C1 segment of cervical spinal cord (tissue), 14 donors: Measurements from ENCODE around the gene SIL1.
"Not testable (repeated sequence)": the region's sequence is repeated elsewhere in the genome, so short reads cannot be mapped to it uniquely, and the experiment has no call there.

Experiments used
- DNase-seq, 14 donors: peaks; one replicate each; lab custom pipeline; 2025; lab: John Stamatoyannopoulos, UW

The SIL1 gene

DNA sequence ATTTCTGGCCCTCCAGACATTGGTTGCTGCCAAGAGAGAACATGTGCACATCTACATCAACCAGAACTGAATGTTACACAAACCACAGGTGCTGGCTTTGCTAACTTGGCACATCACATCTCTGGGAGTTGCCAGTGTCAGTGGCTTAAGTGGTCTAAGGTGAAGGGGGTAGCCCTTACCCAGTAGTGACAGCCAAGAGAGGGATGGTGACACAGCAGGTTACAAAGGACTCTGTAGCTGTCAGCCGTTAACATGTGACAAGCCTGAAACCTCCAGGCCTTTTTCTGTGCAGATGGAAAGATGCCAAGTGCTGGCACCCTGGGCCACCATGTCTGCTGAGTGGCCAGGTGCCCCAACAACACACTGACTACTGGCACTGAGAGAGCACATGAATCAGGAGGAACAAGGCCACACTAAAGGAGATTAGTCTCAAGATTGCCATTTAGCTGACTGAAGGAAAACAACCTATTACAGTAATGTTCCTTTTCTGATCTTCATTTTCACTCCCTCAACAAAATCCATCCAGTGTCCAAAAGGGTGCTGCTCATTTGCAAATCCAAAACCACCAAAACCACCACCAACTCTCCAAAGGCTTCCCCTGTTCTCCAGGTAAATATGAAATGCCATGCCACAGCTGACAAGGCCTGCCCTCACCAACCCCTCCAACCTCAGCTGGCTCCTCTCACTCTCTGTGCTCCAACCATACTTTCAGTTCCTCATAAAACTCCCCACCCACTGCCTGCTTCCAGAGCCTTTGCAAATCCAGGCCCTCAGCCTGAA, 20.2 kb downstream of the SIL1 start:
- DNase-seq = peak in 6 of 14 donors; percentile 21 to 97 (median 22)

DNA sequence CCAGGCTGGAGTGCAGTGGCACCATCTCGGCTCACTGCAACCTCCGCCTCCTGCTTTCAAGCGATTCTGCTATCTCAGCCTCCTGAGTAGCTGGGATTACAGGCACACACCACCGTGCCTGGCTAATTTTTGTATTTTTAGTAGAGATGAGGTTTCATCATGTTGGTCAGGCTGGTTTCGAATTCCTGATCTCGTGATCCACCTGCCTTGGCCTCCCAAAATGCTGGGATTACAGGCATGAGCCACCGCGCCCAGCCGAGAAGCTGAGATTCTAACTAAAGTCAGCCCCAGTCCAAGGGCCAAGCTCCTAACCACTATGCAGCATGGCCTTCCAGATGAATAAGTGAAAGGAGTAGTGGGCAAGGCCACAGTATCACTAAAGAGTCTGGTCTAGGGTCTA, 20.9 kb downstream of the SIL1 start:
- DNase-seq = not testable (repeated sequence)

DNA sequence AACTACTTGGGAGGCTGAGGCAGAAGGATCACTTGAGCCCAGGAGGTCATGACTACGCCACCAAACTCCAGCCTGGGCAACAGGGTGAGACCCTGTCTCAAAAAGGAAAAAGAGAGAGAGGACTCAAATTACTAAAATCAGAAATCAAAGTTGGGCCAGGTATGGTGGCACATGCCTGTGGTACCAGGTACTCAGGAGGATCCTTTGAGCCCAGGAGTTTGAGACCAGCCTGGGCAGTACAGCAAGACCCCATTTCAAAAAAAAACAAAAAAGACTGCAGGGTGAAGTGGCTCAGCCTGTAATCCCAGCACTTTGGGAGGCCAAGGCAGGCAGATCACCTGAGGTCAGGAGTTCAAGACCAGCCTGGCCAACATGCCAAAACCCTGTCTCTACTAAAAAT, 23.8 kb downstream of the SIL1 start:
- not testable (repeated sequence) for DNase-seq

DNA sequence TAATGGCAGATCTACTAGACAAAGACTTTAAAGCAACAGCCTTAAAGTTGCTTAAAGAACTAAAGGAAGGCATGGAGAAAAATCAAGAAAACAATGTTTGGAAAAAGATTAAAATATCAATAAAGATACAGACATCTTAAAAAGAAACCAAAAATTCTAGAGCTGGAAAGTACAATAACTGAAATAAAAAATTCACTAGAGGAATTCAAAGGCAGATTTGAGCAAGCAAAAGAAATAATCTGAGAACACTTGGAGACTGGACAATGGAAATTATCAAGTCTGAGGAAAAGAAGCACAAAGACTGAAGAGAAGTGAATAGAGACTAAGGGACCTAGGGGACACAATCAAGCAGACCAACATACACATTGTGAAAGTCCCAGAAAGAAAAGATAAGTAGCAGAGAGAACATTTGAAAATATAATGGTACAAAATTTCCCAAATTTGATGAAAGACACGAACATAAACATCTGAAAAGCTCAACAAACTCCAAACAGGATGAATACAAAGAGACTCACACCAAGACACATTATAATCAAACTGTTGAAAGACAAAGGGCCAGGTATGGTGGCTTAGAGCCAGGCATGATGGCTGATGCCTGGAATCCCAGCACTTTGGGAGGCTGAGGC, 26.3 kb downstream of the SIL1 start:
- no peak for DNase-seq

- DNase-seq = no peak
Observed at GRCh38 chr5:139167952-139168720, 30.0 kb downstream of the SIL1 start.

DNA sequence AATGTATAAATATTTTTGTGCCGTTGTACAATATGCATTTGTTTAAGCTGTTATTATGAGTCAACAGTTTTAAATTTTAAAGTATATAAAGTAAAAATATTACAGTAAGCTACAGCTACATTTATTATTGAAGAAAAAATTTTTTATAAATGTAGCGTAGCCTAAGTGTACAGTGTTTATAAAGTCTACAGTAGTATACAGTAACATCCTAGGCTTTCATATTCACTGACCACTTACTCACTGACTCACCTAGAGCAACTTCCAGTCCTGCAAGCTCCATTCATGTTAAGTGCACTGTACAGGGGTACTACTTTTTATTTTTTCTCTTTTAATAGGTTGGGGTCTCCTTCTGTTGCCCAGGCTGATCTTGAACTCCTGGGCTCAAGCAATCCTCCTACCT, 30.6 kb downstream of the SIL1 start:
- DNase-seq = no peak

- DNase-seq = no peak
Observed at GRCh38 chr5:139167063-139167462, 31.1 kb downstream of the SIL1 start.

GRCh38 chr5:139164897-139165296, 33.3 kb downstream of the SIL1 start:
- DNase-seq = not testable (repeated sequence)

- no peak for DNase-seq
Observed at GRCh38 chr5:139164020-139164419, 34.1 kb downstream of the SIL1 start.

- no peak for DNase-seq
Observed at GRCh38 chr5:139162448-139162847, 35.7 kb downstream of the SIL1 start.

DNA sequence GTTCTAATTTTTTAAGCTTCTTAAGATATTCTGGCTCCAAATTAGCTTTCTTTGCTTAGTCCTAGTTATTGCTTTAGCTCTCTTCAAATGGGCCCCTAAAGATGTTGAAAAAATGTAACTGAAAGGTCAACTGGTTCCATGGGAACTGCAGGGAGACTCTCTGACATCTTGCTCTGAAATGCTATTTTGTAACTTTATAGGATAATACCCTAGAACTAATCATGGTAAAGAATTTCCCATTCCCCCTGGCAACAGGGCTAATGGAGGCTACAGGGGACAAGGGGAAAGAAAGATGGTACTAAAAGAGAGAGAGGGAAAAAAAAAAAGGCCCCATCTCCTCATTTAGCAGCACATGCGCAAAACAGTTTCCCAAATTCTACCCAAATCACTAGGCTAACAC, 39.4 kb downstream of the SIL1 start:
- DNase-seq = no peak

GRCh38 chr5:139157556-139157955, 40.6 kb downstream of the SIL1 start:
- no peak for DNase-seq

- DNase-seq = no peak
Observed at GRCh38 chr5:139156814-139157213, 41.4 kb downstream of the SIL1 start.

GRCh38 chr5:139155333-139155732, 42.8 kb downstream of the SIL1 start:
- no peak for DNase-seq

- DNase-seq = no peak
Observed at GRCh38 chr5:139151902-139152301, 46.3 kb downstream of the SIL1 start.

- no peak for DNase-seq
Observed at GRCh38 chr5:139150367-139150999, 47.7 kb downstream of the SIL1 start.

DNA sequence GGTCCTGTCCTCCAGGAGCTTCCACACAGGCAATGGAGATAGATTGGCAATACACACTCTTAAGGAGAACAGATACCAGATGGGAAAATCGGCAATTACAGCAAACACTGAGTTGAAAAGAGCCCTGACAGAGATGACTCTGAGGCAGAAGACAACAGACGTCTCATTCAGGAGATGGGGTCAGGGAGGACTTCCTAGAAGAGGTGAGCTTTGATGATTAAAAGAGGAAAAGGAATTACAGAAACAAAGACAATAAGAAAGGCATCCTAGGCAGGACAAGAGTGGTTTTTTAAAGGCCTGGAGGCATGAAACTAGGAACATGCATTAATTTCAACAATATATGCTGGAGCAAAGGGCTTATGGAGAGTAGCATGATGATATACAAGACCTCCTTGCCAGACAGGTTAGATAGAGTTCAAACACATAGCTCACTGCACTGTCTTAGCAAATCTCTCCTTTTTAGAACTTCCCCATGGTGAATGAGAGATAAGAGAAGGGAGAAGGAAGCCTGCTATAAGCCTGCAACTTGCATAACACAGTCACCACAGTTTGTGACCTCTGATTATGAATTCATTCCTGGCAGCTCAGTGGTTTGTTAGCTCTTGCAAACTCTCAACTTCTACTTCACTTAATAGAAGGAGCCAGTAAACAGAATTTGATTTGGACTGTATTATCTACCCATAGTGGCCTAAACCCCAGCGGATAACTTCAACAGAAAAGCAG, 48.5 kb downstream of the SIL1 start:
- no peak for DNase-seq

DNA sequence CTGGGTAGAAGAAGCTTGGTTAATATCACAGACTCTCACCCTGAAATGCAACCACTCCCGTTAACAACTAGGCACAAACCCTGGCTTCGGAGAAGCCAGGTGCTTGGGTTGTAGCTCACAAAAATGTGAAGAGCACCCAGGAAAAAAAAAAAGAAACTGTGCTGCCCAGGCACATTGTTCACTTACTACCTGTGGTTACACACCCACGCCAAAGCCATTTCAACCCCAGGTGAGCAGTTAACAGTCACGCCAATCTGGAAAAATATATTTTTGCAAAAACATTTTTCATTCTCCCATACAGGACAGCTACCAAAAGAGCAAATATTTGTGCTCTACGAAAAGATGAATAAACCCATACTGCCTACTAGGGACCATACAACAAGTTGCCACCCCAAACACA, 49.2 kb downstream of the SIL1 start:
- DNase-seq = no peak

- peak in 1 of 14 donors; percentile 24 for DNase-seq
Observed at GRCh38 chr5:139148306-139148705, 49.9 kb downstream of the SIL1 start.

- DNase-seq = peak in 3 of 14 donors; percentile 9 to 24 (median 24)
Observed at GRCh38 chr5:139147483-139148087, 50.6 kb downstream of the SIL1 start.
